PFSK-1 (cell line): ENCODE measurements around the gene RGS5.

Source experiments
- FOXP2 ChIP-seq: optimal IDR thresholded peaks from 2 replicates; pipeline ENCODE3; 2011; ENCODE audit warnings: borderline replicate concordance, control low read depth, inconsistent platforms; ENCODE audit not compliant: insufficient read depth; ENCODE audit errors: extremely low read length, extremely low read depth
- POLR2AphosphoS5 ChIP-seq: IDR thresholded peaks from 2 replicates; pipeline ENCODE4 v1.6.1; 2012; ENCODE audit warnings: low read depth, mild to moderate bottlenecking, control low read depth, low read length, moderate library complexity
- TAF1 ChIP-seq: IDR thresholded peaks from 2 replicates; pipeline ENCODE4 v1.6.1; 2012; ENCODE audit warnings: low read length, control low read depth, borderline replicate concordance; ENCODE audit not compliant: insufficient read depth
- TF ChIP-seq, protein P1 (sequence below), 2 experiments: IDR thresholded peaks; 2 replicates each; pipeline versions ENCODE4 v1.6.1 to v1.8.0; 2011 to 2012; ENCODE audit warnings: low read depth in 2 of 2, low read length in 2 of 2, control low read depth in 1 of 2, inconsistent platforms in 1 of 2, mild to moderate bottlenecking in 1 of 2, moderate library complexity in 1 of 2; ENCODE audit not compliant: insufficient read depth in 1 of 2

DNA sequence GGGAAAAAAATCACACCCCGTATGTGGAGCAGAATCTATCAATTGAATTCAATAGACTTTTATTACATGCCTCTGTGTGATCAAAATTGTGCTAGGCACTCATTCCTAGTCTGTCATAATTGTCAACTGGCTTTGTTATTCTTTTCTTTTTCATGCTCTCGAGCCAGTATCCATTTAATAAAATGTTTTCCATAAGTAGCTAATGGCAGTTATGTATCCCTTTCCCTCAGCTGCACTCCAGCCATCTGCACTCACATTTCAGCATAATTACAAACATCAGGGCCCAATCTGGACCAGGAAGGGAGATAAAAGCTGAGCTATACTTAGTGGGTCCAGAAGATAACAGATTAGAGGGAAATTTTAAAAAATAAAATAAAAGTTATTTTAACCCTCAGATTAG is 15.9 kb downstream of the RGS5 start:
- TF ChIP-seq POLR2AphosphoS5, result no peak
- no peak for TF ChIP-seq FOXP2
- TF ChIP-seq, protein P1, sequence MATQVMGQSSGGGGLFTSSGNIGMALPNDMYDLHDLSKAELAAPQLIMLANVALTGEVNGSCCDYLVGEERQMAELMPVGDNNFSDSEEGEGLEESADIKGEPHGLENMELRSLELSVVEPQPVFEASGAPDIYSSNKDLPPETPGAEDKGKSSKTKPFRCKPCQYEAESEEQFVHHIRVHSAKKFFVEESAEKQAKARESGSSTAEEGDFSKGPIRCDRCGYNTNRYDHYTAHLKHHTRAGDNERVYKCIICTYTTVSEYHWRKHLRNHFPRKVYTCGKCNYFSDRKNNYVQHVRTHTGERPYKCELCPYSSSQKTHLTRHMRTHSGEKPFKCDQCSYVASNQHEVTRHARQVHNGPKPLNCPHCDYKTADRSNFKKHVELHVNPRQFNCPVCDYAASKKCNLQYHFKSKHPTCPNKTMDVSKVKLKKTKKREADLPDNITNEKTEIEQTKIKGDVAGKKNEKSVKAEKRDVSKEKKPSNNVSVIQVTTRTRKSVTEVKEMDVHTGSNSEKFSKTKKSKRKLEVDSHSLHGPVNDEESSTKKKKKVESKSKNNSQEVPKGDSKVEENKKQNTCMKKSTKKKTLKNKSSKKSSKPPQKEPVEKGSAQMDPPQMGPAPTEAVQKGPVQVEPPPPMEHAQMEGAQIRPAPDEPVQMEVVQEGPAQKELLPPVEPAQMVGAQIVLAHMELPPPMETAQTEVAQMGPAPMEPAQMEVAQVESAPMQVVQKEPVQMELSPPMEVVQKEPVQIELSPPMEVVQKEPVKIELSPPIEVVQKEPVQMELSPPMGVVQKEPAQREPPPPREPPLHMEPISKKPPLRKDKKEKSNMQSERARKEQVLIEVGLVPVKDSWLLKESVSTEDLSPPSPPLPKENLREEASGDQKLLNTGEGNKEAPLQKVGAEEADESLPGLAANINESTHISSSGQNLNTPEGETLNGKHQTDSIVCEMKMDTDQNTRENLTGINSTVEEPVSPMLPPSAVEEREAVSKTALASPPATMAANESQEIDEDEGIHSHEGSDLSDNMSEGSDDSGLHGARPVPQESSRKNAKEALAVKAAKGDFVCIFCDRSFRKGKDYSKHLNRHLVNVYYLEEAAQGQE (IDR thresholded peaks at IDR 0.05; ENCODE audit: insufficient read depth in 1 of 2, low read depth in 2 of 2, low read length in 2 of 2), result no peak
- no peak for TF ChIP-seq TAF1
